ENCODE data around the gene C15orf62.

Gene C15orf62

GRCh38 chr15:40773496-40773895, 3.7 kb downstream of the C15orf62 start:
- no peak overlapping the region for H3K27ac ChIP-seq
- TF ChIP-seq CTCF (IDR thresholded peaks at IDR 0.05) (no peak), ZFX (IDR thresholded peaks at IDR 0.05; ENCODE audit: borderline replicate concordance) (no peak)

- H3K27ac ChIP-seq: no peak overlapping the region
- TF ChIP-seq CTCF (IDR thresholded peaks at IDR 0.05) (no peak), ZFX (IDR thresholded peaks at IDR 0.05; ENCODE audit: borderline replicate concordance) (no peak)
These were observed 4.1 kb downstream of the C15orf62 start for GRCh38 chr15:40773902-40774301.

GRCh38 chr15:40775007-40775406, 5.2 kb downstream of the C15orf62 start:
- no peak for TF ChIP-seq CTCF (IDR thresholded peaks at IDR 0.05)
- no peak for TF ChIP-seq ZFX (IDR thresholded peaks at IDR 0.05; ENCODE audit: borderline replicate concordance)

GRCh38 chr15:40775740-40776536, 6.2 kb downstream of the C15orf62 start:
- TF ChIP-seq ZFX (IDR thresholded peaks at IDR 0.05; ENCODE audit: borderline replicate concordance) (no peak), CTCF (IDR thresholded peaks at IDR 0.05) (no peak)
- no peak overlapping the region for H3K27ac ChIP-seq

More at GRCh38 chr15:40775007-40775406, 5.2 kb downstream of the C15orf62 start:
- no peak overlapping the region for H3K27ac ChIP-seq

- peak overlapping the region; percentile 37; the same call in 1 of the 2 replicates for H3K27ac ChIP-seq
- TF ChIP-seq ZFX (IDR thresholded peaks at IDR 0.05; ENCODE audit: borderline replicate concordance): no peak
These were observed 6.9 kb downstream of the C15orf62 start for GRCh38 chr15:40776537-40777141.

GRCh38 chr15:40782609-40783227, 12.9 kb downstream of the C15orf62 start:
- peak overlapping the region; percentile 27; the same call in 1 of the 2 replicates for H3K27ac ChIP-seq
- TF ChIP-seq ZFX (IDR thresholded peaks at IDR 0.05; ENCODE audit: borderline replicate concordance) (no peak), CTCF (IDR thresholded peaks at IDR 0.05) (peak; percentile 91)

- TF ChIP-seq CTCF (IDR thresholded peaks at IDR 0.05) (no peak), ZFX (IDR thresholded peaks at IDR 0.05; ENCODE audit: borderline replicate concordance) (no peak)
- peak overlapping the region; percentile 87; the same call in 1 of the 2 replicates for H3K27ac ChIP-seq
These were observed 15.4 kb downstream of the C15orf62 start for GRCh38 chr15:40785164-40785563.
